Lower lobe of right lung (tissue), 2 donors: Measurements from ENCODE around the gene LRRC28. TPM values are rescaled to one million over a fixed set of nuclear protein-coding genes. Genes with fewer than 3 reads are reported as not detected.

Experiments used
- ATAC-seq, 2 donors: fragments of 200-7000 bp; cut with Tn5 transposase; one replicate each; pipeline ENCODE4 v1.9.1; 2020 to 2022; ENCODE audit warnings: mild to moderate bottlenecking in 2 of 2, moderate library complexity in 2 of 2
- DNase-seq: peaks from one replicate; pipeline ENCODE4 v3.0.0-alpha.2; 2020
- H3K27ac ChIP-seq: fragments of 200-600 bp; one replicate; pipeline ENCODE4 v1.8.0; 2022
- H3K27me3 ChIP-seq: fragments of 200-600 bp; one replicate; pipeline ENCODE4 v1.8.0; 2022; ENCODE audit warnings: low read depth
- H3K36me3 ChIP-seq: fragments of 200-600 bp; one replicate; pipeline ENCODE4 v1.8.0; 2022; ENCODE audit warnings: mild to moderate bottlenecking
- H3K4me1 ChIP-seq: fragments of 200-600 bp; one replicate; pipeline ENCODE4 v1.8.0; 2022
- H3K4me3 ChIP-seq: fragments of 200-600 bp; one replicate; pipeline ENCODE4 v1.8.0; 2022; ENCODE audit warnings: mild to moderate bottlenecking
- H3K9me3 ChIP-seq: fragments of 200-600 bp; one replicate; pipeline ENCODE4 v1.8.0; 2022
- intact Hi-C: fragments of 100-400 bp; cut with DNase I; formaldehyde crosslinking; loops from one replicate; pipeline ENCODE4 v1.11.0; 2022
- total RNA-seq: library from RNA; stranded (reverse); fragmentation: NEBNext Ultra II Directional; extraction: Animal tissue kit (Norgen Biotek cat#: 25700); gene quantifications from one replicate; pipeline ENCODE4 v1.2.1, GENCODE V29; 2021
- TF ChIP-seq, protein P1 (sequence below): fragments of 200-600 bp; IDR thresholded peaks from one replicate; pipeline ENCODE4 v1.8.0; 2022; ENCODE audit warnings: antibody characterized with exemption, mild to moderate bottlenecking
- donor health status: DM: no; HTN: yes; CAD: no; lungs with severe emphysema.

The LRRC28 gene
- total RNA-seq, 1 donor from 2014 or later: 23.8 TPM

DNA sequence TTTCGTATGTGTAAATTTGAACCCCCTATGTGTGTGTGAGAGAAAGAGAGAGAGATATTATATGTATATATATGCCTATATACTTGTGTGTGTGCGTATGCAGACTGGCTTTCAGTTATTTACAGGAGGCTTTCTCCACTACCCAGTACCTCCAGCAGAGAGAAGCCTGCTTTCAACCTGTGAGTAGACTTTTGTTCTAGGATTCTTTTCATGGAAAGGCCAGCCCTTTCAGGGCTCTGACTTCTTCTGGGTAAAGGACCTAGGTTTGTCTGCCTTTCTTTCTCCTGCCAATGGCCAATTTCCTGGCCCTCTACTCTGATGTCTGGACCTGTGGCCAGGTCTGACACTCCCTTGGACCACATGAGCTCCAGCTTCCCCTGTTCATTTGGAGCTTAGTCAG is 23.8 kb downstream of the LRRC28 start:
- no peaks in the 10 kb centered on the region for H3K9me3 ChIP-seq
- ATAC-seq (no peak), DNase-seq (no peak)
- intact Hi-C loops: loop anchor here (10.0 kb wide), 1 partner anchor 480 kb away; no protein-coding TSS in a partner anchor
- TF ChIP-seq, protein P1, sequence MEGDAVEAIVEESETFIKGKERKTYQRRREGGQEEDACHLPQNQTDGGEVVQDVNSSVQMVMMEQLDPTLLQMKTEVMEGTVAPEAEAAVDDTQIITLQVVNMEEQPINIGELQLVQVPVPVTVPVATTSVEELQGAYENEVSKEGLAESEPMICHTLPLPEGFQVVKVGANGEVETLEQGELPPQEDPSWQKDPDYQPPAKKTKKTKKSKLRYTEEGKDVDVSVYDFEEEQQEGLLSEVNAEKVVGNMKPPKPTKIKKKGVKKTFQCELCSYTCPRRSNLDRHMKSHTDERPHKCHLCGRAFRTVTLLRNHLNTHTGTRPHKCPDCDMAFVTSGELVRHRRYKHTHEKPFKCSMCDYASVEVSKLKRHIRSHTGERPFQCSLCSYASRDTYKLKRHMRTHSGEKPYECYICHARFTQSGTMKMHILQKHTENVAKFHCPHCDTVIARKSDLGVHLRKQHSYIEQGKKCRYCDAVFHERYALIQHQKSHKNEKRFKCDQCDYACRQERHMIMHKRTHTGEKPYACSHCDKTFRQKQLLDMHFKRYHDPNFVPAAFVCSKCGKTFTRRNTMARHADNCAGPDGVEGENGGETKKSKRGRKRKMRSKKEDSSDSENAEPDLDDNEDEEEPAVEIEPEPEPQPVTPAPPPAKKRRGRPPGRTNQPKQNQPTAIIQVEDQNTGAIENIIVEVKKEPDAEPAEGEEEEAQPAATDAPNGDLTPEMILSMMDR: no peak
- no peak overlapping the region for H3K4me3 ChIP-seq
- H3K36me3 ChIP-seq: no peaks in the 10 kb centered on the region
- H3K27me3 ChIP-seq: no peaks in the 10 kb centered on the region
- no peaks in the 10 kb centered on the region for H3K4me1 ChIP-seq
- H3K27ac ChIP-seq: no peak overlapping the region

DNA sequence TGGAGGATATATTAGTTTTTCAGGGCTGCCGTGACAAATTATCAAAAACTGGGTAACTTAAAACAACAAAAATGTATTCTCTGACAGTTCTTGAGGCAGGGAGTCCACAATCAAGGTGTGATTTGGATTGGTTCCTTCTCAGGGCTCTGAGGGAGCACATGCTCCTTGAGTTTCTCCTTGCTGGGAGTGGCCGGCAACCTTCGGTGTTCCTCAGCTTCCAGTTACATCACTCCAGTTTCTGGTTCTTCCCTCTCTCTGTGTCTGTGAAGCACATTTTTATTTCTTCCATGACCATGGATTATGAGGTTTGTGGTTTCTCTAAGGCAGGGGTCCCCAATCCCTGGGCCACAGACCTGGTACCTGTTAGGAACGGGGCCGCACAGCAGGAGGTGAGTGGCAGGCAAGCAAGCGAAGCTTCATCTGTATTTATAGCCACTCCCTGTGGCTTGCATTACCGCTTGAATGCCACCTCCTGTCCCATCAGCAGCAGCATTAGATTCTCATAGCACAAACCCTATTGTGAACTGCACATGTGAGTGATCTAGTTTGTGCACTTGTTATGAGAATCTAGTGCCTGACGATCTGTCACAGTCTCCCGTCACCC is 24.3 kb downstream of the LRRC28 start:
- H3K36me3 ChIP-seq: no peaks in the 10 kb centered on the region
- no peak for ATAC-seq
- no peak for DNase-seq
- H3K4me3 ChIP-seq: no peak overlapping the region
- intact Hi-C loops: loop anchor here (10.0 kb wide), 1 partner anchor 479 kb away; no protein-coding TSS in a partner anchor
- TF ChIP-seq, protein P1: no peak
- no peaks in the 10 kb centered on the region for H3K27me3 ChIP-seq
- H3K4me1 ChIP-seq: no peaks in the 10 kb centered on the region
- no peak overlapping the region for H3K27ac ChIP-seq
- H3K9me3 ChIP-seq: no peaks in the 10 kb centered on the region

DNA sequence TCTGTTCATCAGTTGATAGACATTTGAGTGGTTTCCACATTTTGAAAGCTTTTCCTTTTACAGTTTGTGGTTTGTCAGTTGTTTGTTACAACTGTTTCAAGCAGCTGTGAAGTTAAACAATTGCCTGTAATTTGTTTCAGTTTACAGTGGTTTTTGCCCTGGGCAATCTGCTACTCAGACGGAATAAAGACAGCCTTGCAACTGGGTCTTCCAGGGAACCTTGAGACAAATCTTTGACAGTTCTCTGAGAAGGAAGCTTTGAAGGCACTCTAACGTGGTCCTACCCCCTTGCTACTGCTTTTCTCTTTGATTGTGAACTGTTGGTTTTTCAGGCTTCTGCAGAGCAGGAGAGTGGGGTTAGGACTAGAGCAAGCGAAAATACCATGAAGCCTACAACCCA is 28.0 kb downstream of the LRRC28 start:
- H3K36me3 ChIP-seq: no peaks in the 10 kb centered on the region
- no peaks in the 10 kb centered on the region for H3K27me3 ChIP-seq
- no peak overlapping the region for H3K27ac ChIP-seq
- ATAC-seq (no peak), DNase-seq (no peak)
- H3K4me1 ChIP-seq: no peaks in the 10 kb centered on the region
- TF ChIP-seq, protein P1: no peak
- H3K4me3 ChIP-seq: no peak overlapping the region
- no peaks in the 10 kb centered on the region for H3K9me3 ChIP-seq
- intact Hi-C loops: loop anchor here (10.0 kb wide), 1 partner anchor 476 kb away; no protein-coding TSS in a partner anchor

DNA sequence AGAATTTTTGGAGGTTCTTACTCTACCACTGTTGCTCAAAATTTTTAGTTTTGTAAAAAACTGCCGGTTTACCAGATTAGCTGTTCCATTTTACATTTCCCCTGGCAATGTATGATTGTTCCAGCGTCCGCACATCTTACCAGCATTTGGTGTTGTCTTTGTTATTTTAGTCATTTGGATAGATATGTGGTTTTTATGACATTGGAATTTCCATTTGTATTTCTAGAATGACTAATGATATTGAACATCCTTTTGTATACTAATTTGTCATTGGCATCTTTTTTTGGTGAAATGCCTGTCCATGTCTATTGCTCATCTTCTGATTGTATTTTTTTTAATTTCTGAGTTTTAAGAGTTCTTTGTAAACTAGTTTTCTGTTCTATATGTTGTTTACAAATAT is 28.5 kb downstream of the LRRC28 start:
- no peaks in the 10 kb centered on the region for H3K4me1 ChIP-seq
- intact Hi-C loops: loop anchor here (10.0 kb wide), 1 partner anchor 475 kb away; no protein-coding TSS in a partner anchor

DNA sequence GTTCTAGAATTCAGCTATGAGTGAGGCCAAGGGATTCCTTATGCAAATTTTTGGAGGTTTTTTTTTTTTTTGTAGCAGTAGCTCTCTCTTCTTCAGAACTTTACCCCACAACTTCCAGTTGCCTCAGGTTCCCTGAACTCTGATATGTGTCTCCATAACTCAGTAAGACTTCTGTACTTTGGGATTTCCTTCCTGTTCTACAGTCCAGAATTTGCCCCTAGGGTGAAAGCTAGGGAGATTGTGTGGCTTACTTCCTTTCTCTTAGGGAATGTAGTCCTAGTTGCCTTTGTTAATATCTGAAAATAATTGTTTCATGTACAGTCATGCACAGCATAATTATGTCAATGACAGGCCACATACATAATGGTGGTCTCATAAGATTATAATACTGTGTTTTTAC is 30.8 kb downstream of the LRRC28 start:
- H3K4me3 ChIP-seq: no peak overlapping the region
- DNase-seq (no peak), ATAC-seq (no peak)
- no peak overlapping the region for H3K27ac ChIP-seq
- H3K36me3 ChIP-seq: no peaks in the 10 kb centered on the region
- intact Hi-C loops: no loop called here
- no peaks in the 10 kb centered on the region for H3K4me1 ChIP-seq
- H3K27me3 ChIP-seq: no peaks in the 10 kb centered on the region
- TF ChIP-seq, protein P1: no peak
- no peaks in the 10 kb centered on the region for H3K9me3 ChIP-seq

More for the DNA sequence above, 28.5 kb downstream of the LRRC28 start:
- H3K27ac ChIP-seq: no peak overlapping the region
- DNase-seq (no peak), ATAC-seq (no peak)
- TF ChIP-seq, protein P1: no peak
- H3K27me3 ChIP-seq: no peaks in the 10 kb centered on the region
- no peaks in the 10 kb centered on the region for H3K9me3 ChIP-seq
- H3K36me3 ChIP-seq: no peaks in the 10 kb centered on the region
- no peak overlapping the region for H3K4me3 ChIP-seq
